GM19468 (cell line): Measurements from ENCODE around the gene ST6GALNAC4.

Experiments used
- ATAC-seq: cut with Tn5 transposase; IDR thresholded peaks from one replicate; pipeline ENCODE4 v1.9.1; 2021; ENCODE audit warnings: mild to moderate bottlenecking, moderate library complexity, moderate number of reproducible peaks; ENCODE audit not compliant: unreplicated experiment; ENCODE audit errors: extremely low read depth

ST6GALNAC4 gene

DNA sequence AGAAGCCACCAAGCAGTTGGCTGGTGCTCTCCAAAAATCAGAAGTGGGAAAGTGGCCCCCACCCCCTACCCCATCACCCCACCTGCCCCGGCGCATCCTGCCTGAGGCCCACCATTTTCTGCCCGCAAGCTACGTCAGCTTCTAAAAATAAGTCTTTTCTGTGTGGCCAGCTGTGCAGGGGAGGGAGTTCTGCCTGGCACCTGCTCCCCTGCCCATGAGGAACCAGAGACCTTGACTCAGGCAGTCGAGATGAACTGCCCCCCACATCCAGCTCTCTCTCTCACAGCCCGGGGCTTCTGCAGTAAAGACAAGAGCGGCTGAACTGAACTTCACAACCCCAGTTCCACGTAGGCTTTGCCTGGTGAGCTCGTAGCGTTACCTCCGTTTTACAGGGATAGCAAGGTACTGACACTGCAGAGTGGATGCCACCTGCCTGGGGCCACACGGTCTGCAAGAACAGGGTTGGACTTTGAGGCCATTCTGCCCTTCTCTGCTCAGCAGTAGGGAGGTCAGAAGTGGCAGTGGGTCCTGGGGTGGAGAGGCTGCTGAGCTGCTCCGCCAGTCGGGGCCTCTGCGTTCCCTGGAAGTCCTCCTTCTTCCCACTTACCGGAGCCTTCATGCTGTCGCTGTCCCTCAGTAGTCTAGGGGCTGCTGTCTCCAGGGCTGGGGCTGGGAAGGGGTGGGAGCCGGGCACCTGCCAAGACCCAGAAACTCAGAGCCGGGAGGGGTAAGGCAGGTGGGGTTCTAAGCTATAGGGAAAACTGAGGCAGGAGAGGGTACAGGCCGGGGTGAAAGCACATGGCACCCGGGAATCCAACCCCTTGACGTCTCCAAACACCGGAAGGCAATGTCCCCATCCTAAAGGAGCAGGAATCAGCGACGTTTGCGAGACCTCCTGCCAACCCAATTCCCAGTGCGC lies 781 bp downstream of the ST6GALNAC4 start:
- no peak for ATAC-seq

DNA sequence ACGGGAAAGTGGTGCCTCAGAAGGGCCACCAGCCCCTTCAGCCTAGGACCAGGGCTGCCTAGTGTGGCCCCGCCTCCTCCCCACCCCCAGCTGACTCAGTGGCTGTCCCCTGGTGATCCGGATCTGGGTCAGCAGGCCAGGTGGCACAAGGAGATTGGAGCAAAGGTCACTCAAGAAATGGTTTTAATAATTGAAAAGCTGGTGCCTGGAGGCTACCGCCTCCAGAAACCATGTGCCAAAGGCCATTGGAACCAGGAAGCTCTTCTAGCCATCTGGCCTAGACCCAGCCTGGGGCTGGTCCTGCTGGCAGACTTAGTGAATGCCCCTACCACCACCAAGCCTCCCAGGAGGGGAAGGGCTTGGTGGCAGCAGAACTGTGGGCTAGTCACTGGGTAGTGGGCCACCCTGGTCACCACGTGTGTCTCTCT lies 1.5 kb downstream of the ST6GALNAC4 start:
- ATAC-seq = no peak

DNA sequence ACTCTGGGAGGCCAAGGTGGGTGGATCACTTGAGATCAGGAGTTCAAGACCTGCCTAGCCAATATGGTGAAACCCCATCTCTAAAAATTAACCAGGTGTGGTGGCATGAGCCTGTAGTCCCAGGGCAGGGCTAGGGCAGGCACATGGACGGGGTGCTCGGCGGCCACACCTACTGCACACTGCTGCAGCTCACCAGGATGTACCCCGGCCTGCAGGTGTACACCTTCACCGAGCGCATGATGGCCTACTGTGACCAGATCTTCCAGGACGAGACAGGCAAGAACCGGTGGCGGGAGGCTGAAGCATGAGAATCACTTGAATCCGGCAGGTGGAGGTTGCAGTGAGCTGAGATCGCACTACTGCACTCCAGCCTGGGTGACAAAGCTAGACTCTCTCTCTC lies 3.2 kb downstream of the ST6GALNAC4 start:
- no peak for ATAC-seq

DNA sequence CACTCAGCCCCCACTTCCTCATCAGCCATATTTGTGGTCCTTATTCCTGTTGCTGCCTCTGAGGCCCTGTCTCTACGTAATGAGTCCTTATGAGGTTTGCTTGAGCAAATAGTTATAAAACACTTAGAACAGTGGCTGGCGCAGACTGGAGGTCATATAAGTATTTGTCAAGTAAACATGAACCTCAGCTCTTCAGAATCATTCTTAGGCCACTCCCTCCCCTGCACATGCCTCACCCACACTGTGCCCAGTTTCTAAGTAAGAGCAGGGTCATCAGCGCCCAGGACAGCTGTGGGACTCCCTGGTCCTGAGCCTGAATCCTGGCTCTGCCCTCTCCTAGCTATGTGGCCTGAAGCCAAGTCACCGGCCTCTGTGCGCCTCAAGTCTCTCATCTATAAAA lies 4.0 kb downstream of the ST6GALNAC4 start:
- ATAC-seq = no peak

DNA sequence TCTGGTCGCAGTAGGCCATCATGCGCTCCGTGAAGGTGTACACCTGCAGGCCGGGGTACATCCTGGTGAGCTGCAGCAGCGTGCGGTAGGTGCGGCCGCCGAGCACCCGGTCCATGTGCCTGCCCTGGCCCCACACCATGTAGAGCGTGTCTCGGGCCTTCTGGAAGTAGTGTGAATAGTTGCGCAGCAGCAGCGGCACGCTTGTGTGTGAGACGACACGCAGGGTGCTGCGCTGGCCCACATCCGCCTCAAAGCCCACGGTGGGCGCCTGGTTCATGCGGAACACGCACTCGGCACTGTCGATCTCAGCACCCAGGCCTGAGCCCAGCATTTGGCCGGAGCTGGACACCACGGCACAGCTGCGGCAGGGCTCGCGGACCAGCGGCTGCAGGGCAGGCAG lies 4.5 kb downstream of the ST6GALNAC4 start:
- ATAC-seq = no peak

DNA sequence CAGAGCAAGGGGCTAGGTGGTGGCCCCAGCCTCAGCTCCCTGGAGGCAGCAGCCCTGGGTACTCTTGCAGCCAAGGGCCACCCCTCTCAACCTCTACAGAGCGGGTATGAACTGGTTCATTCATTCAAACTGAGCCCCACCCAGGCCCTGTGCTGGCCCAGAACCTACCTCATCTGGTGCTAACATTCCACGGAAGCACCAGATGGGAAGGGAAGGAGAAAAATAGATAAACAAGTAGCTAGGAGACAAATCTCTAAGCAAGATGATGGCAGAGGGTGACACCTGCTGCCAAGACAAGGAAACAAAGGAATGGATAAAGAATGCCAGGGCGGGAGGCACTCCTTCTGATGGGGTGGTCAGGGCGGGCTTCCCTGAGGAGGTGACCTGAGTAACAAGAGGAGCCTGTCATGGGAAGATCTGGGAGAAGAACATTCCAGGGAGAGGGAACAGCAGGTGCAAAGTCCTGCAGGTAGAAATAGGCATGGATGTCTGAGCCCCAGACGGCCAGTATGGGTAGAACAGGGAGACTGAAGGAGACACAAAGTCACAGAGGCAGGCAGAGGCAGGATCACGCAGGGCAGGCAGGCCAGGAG lies 6.1 kb downstream of the ST6GALNAC4 start:
- no peak for ATAC-seq

DNA sequence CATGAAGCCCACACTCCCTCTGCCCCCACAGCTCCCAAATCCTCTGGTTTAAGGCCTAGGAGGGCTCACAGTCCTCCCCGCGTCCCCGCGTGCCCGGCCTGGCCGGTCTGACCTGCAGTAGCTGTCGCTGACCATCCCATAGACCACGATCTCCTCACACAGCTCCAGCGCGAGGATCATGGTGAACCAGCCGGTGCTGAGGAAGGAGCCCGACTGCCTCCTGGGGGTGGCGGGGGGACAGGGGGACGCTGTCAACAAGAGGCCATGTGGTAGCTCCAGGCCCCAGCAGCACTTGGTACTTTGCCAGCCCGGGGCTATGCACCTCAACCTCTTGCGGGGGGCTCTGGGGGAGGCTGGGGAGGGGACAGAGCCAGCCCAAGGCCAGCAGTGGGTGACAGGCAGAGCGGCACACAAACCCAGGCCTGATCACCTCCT lies 7.0 kb downstream of the ST6GALNAC4 start:
- ATAC-seq = no peak

DNA sequence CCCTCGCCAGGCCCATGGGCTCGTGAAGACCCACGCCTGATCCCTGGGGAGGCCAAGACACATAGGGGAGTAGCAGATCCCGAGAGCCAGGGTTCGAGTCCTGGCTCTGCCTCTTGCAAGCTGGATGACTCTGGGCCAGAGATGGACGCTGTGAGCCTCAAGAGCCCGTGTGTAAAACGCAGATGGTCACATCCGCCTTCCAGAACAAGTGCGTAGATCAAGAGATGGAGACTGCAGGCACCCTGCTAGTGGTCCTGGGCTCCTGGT lies 8.2 kb downstream of the ST6GALNAC4 start:
- no peak for ATAC-seq

DNA sequence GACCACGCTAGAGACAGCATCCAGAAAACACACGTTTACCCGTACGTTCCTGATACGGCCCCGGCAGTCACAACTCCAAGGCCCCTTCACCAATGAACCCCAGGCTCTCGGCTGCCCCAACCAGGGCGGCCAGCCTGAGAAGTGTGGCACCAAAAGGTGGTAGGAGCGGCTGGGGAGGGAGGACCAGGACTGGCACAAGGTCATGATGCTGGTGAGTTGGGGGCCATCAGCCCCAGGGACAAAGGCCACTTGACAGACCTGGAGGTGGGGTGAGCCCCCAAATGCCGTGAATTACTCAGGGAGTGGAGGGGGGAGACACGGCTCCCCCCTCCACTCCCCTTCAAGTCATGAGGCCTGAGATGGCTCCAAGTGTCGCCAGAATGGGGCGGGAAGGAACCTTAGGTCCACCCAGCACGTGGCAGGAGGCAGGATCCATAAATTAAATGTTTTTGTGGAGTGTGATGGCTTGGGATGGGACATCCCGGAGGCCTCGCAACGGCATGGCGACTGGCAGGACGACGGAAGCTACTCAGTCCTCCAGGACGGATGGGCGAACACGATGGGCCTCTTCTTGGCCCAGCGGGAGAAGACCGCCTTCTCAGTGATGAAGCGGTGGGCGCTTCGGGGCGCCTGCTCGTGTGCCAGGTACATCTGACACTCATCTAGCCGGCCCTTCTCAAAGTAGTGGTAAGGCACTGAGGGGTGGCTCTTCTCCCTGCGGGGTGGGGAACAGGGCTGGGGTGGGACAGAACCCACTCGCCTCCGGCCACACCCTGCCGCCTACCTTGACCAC lies 8.8 kb downstream of the ST6GALNAC4 start:
- ATAC-seq = no peak

DNA sequence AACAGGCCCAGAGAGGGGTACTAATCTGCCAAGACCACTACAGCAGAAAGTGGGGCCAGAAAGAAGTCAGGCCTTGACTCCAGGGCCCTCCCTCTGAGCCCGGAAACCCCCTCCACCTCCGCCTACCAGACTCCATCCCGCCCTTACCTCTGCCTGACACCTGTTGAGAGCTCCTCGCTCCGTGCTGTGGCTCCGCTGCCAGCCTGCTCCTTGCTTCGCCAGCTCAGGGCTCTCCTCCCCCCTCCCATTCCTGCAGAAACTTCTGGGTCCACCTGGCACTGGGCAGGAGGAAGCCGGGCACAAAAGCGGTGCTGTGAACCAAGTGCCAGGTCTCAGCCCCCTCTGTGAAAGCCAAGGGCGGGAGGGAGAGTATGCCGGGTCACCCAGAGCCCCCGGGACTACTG lies 11.1 kb downstream of the ST6GALNAC4 start:
- ATAC-seq = no peak

DNA sequence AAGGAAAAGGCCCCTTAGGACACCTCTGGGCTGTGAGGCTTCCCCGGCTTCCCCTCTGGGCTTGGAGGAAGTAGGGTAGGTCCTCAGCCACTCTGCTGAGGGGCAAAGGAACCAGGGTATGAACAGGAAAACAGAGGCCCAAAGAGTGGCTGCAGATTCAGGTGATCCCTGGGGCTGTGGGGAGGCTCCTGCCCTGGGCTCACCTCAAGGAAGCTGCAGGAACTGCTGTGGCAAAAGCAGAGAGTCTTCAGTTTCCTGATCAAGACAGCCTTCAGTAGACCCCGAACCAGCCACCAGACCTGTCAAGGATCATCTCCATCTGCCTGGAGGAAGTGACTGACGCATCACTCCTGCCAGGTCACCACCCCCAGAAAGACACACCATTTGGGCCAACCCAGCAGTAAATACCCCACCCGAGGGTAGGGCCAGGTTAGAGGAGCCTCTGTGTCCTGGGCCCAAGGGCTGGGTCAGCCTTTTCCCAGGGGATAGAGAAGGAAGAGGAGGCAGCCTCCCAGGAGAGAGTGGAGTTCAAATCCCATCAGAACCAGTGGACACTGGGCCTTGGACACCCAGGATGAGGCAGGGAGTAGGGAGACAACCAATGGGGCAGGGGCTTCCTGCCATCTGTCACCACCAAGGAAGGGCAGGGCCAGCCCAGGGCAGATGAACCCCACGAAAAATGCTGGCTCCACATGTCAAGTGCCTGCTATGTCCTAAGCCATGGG lies 11.7 kb downstream of the ST6GALNAC4 start:
- ATAC-seq = no peak

DNA sequence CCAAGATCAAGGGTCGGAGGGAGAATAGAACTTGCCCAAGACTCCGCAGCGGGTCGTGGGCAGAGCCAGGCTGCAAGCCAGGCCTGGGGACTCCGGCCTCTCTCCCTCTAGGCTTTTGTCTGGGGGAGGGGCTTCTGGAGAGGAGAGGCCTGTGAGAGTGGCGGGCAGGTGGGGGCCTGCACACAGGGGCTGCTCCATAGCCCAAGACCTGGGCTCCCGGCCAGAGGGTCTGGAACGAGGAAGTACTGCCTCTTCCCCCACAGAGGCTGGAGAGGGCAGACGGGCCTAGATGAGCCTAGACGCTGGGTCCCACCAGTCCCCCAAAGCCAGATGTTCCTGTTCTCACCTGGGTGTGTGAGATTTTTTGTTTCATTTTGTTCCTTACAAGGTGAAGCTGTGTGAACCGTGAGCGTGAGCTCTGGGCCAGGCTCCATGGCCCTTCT lies 12.3 kb downstream of the ST6GALNAC4 start:
- no peak for ATAC-seq

DNA sequence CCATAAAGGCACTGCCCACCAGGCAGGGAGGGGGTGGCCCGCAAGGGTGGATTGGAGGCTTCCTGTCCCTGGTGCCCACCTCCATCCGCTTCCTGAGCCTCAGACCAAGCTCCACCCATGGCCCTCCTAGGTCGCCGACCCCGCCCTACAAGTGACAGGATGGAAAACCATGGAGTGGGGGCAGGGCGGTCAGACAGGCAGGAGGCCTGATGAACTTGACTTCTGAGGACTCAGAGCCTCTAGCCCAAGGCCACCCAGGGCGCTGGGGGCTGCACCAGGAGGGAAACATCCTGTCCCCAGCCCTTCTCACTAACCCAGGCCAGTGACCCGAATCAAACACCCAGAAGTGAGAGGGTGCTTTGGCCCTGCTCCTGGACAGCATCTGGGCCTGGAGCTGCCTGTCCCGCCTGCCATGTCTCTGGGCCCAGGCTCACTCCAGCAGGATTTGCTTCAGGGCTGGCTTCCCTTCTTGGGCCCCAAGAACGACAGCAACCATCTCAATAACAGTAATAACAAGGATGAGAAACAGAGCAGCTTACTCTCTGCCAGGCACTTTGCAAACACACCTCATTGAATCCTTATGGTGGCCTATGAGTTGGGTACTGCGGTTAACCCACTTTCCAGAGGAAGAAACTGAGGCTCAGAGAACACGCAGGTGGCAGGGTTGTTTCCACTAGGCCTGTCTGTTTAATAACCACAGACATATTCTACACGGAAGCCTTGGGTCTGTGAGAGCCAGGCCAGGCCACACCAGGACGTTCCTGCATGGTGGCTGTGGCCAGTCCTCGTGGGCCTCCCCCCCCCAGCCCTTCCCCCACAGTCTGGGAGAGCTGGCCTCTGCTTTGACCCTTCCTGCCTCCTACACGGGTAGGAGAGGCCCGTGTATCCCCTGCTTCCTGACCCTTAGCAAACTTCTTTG lies 13.0 kb downstream of the ST6GALNAC4 start:
- no peak for ATAC-seq

DNA sequence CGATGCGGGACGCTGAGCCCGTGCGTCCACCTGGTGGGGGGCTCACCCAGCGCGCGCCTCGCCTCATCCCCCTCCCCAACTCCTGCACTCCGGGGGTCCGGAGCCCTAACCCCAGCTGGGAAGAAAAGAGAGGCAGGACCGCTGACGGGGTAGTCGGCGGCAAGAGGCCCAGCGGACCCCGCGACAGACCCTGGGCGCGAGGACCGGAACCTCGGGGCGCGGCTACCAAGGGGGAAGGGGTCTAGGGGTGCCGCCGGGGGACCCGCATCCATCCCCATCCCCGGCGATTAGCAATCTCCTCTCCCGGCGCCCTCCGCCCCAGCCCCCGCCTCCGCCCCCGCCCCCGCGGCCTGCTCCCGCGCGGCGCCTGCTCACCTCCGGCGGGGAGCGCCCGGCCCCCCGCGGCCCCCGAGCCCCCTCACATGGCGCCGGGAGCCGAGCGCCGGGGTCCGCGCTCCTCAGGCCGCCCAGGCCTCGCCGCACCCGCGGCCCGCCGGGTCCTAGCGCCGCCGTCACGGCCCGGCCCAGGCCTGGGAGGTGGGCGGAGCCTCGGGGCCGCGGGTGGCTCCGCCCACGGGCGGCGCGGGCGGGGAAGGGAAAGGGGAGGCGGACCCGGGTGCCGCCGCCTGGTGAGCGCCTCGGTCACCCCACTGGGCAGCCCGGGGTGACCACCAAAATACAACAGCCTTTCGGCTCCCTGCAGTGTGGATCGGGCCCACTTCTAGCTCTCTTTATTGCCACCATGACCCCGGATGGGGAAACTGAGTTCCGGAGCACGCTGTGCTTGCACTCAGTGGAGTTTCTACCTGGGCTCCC lies 17.5 kb downstream of the ST6GALNAC4 start, which contains the start of gene ST6GALNAC6:
Gene ST6GALNAC6 (minus strand): TSS at position 476 of the 816 bp plus-strand sequence. CDS start 1,622 bp downstream, outside the sequence.
- no peak for ATAC-seq

DNA sequence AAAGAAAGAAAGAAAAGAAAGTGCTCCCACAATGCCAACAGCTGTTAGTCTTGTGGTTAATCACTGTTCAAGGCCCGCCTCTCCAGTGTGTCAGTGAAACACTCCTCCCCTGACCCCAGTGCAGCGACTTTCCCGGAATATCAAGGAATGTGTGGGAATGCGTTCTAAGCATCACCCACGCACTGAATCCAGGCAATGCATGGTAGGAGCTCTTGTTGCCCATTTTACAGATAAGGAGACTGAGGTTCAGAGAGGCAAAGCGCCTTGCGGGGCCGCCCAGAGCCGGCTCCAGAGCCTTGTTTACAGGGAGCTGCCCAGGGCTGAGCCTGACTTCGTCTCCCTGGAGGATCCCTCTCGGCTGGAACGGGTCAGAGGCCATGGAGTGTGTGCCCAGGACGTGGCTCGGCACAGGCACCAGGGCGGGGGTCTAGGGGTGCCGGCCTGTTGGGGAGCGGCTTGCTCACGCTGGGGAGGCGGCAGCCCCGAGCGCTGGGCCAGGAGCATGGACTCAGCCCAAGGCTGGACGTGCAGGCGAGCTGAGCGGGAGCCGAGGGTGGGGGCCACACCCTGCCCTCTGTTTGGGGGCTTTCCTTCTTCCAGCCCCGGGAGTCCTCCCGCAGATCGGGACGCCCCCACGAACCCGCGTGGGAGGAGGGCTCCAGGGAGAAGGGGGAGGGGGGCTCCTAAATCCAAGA lies 18.3 kb downstream of the ST6GALNAC4 start:
- no peak for ATAC-seq

DNA sequence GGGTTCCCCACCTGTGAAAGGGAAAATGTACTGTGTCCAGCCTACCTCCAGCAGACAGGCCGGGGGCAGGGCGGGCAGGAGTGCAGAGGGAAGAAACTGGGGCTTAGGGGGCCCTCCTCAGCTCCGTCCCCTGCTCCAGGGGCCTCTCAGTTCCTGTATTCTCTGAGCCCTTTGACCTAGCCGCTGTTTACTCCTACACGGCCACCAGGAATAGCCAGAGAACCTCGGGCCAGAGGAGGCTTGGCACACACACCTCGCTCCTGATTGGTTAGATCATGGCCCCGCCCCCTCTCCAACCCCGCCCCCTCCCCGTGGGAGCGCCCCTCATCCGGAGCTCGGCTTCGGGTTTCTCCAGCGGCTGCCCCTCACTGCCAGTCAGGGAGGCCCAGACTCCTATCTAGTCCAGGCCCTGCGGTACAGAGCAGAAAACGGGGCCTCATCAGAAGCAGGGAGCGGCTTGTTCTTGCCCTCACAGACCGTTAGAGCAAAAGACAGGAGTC lies 19.6 kb downstream of the ST6GALNAC4 start:
- no peak for ATAC-seq

DNA sequence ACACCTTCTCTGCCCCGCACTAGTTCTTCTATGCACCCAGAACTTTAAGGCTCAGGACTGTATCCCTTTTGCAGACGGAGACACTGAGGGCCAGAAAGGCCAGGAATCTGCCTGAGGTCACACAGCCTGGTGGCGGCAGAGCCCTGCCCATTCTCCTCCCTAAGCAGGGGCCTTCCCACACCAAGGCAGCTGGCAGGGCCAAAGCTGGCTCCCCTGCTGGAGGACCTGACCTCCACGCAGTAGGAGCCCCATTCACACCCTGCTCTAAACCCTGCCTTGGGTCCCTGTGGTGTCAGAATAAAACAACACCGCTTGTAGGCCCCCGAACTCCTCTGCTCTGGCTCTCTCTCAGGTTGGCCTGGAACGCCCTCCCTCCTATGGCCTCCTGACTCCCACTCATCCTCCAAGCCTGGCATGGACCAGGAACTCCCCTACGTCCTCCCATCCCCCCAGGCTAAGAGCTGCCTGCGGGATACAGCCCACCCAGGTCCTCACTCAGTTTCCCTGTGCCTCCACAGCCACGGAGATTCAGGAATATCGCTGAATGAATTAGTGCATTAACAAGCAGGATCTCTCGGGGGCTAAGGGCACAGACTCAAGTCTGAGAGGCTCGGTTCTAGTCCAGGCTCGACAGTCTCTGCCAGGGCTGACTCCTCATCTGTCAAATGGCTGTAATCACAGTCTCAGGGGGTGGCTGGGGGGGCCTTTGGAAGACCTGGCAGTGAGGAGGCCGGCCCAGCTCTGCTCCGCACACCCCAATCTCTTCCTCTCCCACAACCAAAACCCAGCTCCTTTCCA lies 20.2 kb downstream of the ST6GALNAC4 start:
- no peak for ATAC-seq
